ENCODE measurements around the gene C2orf76. TPM values are rescaled to one million over a fixed set of nuclear protein-coding genes. Genes with fewer than 3 reads are reported as not detected.

C2orf76 gene
- polyA plus RNA-seq, 1 of the 3 experiments (the other 2 are of a cell fraction), result 6.0 TPM

DNA sequence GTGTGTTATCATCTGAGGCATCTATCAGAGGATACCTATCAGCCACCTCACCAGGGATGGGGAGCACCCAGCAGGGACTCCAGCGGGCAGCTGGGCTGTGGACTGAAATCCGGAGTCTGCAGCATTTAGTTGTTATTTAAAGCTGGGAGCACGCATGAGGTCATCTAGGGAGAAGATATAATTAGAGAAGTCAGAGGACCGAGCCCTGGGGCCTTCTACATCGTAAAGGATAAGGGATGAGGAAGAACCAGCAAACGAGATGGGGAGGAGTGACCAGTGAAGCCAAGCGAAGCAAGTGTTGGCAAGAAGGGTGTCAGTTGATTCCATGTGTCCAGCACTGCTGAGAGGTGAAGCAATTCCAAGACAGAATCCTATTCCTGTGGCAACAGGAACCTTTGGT is 72.7 kb downstream of the C2orf76 start:
- Histone ChIP-seq H4K20me1 (ENCODE audit: insufficient read depth) (no peaks in the 10 kb centered on the region), H3K9me2 (no peaks in the 10 kb centered on the region), H3K79me2 (ENCODE audit: insufficient read depth) (no peaks in the 10 kb centered on the region), H3K36me3 (replicated peaks in 1 of 2; ENCODE audit: control insufficient read depth in 1 of 2, insufficient read depth in 2 of 2, low read length in 1 of 2) (peaks cover 0 to 3% of the 10 kb centered on the region in 2 experiments), H3K27ac (ENCODE audit: low read depth in 2 of 2, low read length in 1 of 2) (no peak overlapping the region), H3K4me2 (no peak overlapping the region), H3K27me3 (ENCODE audit: insufficient read depth) (no peaks in the 10 kb centered on the region), H3K4me3 (ENCODE audit: low read depth in 2 of 2, low read length in 1 of 2) (no peak overlapping the region), H3K9me3 (no peaks in the 10 kb centered on the region), H2AFZ (ENCODE audit: low read depth) (no peak overlapping the region), H3K4me1 (ENCODE audit: control insufficient read depth in 1 of 2, insufficient read depth in 2 of 2, low read depth in 1 of 2, low read length in 1 of 2) (no peaks in the 10 kb centered on the region), H3K9ac (no peak overlapping the region), H3F3A (replicated peaks; ENCODE audit: insufficient read depth) (no peaks in the 10 kb centered on the region)
- CTCF ChIA-PET, result interaction anchor here (1.6 to 3.5 kb wide), 2 partner anchors 18 to 412 kb away, joined by 3 to 16 read pairs; no protein-coding TSS in a partner anchor
- no peak for TF ChIP-seq EP300 (IDR thresholded peaks at IDR 0.05; ENCODE audit: borderline replicate concordance in 1 of 2, low read depth in 1 of 2, low read length in 1 of 2)
- no peak for DNase-seq
- POLR2A ChIA-PET, result no interaction called here
- WGBS (ENCODE audit: low lambda C conversion rate), result 77% methylated on average over 7 of the region's 7 CpGs

DNA sequence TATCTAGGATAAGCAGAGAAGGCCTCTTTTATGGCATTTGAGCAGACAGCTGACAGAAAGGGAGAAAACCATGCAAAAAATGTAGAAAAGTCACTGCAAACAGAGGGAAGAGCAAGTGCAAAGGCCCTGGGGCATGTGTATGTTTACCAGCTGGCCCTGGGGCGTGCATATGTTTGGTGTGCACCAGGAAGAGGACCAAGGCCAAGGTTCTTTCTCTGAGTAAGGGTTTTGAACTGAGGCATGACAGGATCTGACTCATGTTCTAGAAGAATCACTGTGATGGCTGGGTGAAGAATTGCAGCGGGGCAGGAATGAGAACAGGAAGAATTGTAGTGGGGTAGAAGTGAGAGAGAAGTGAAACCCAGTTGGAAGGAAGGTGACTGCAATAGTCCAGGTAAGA is 73.4 kb downstream of the C2orf76 start:
- 84% methylated on average over 2 of the region's 2 CpGs for WGBS (ENCODE audit: low lambda C conversion rate)
- POLR2A ChIA-PET, result no interaction called here
- CTCF ChIA-PET, result interaction anchor here (1.0 to 3.5 kb wide), 3 partner anchors 19 to 412 kb away, joined by 3 to 16 read pairs (median 3); no protein-coding TSS in a partner anchor

More for the DNA sequence above, 73.4 kb downstream of the C2orf76 start:
- H3K9me2 ChIP-seq, result no peaks in the 10 kb centered on the region
- no peak overlapping the region for H3K27ac ChIP-seq (ENCODE audit: low read depth in 2 of 2, low read length in 1 of 2)
- no peak overlapping the region for H3K4me3 ChIP-seq (ENCODE audit: low read depth in 2 of 2, low read length in 1 of 2)
- TF ChIP-seq RFX5 (IDR thresholded peaks at IDR 0.05; ENCODE audit: low read length), result no peak
- no peak for TF ChIP-seq RAD21 (IDR thresholded peaks at IDR 0.05; ENCODE audit: low read length)
- no peak for TF ChIP-seq JUND (IDR thresholded peaks at IDR 0.05)
- TF ChIP-seq, protein P1, sequence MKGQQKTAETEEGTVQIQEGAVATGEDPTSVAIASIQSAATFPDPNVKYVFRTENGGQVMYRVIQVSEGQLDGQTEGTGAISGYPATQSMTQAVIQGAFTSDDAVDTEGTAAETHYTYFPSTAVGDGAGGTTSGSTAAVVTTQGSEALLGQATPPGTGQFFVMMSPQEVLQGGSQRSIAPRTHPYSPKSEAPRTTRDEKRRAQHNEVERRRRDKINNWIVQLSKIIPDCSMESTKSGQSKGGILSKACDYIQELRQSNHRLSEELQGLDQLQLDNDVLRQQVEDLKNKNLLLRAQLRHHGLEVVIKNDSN (IDR thresholded peaks at IDR 0.05; ENCODE audit: borderline replicate concordance, low read depth), result no peak
- TF ChIP-seq GATA2 (CRISPR knock-in tag; IDR thresholded peaks at IDR 0.05), result no peak
- no peak for TF ChIP-seq CHD2 (IDR thresholded peaks at IDR 0.05; ENCODE audit: low read length, partially characterized antibody)
- TF ChIP-seq FOXM1 (IDR thresholded peaks at IDR 0.05; ENCODE audit: low read depth), result no peak
- no peak for TF ChIP-seq MXI1 (IDR thresholded peaks at IDR 0.05; ENCODE audit: low read depth, low read length)
- TF ChIP-seq, protein P2, sequence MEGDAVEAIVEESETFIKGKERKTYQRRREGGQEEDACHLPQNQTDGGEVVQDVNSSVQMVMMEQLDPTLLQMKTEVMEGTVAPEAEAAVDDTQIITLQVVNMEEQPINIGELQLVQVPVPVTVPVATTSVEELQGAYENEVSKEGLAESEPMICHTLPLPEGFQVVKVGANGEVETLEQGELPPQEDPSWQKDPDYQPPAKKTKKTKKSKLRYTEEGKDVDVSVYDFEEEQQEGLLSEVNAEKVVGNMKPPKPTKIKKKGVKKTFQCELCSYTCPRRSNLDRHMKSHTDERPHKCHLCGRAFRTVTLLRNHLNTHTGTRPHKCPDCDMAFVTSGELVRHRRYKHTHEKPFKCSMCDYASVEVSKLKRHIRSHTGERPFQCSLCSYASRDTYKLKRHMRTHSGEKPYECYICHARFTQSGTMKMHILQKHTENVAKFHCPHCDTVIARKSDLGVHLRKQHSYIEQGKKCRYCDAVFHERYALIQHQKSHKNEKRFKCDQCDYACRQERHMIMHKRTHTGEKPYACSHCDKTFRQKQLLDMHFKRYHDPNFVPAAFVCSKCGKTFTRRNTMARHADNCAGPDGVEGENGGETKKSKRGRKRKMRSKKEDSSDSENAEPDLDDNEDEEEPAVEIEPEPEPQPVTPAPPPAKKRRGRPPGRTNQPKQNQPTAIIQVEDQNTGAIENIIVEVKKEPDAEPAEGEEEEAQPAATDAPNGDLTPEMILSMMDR (IDR thresholded peaks at IDR 0.05), result no peak
- TF ChIP-seq, protein P3, sequence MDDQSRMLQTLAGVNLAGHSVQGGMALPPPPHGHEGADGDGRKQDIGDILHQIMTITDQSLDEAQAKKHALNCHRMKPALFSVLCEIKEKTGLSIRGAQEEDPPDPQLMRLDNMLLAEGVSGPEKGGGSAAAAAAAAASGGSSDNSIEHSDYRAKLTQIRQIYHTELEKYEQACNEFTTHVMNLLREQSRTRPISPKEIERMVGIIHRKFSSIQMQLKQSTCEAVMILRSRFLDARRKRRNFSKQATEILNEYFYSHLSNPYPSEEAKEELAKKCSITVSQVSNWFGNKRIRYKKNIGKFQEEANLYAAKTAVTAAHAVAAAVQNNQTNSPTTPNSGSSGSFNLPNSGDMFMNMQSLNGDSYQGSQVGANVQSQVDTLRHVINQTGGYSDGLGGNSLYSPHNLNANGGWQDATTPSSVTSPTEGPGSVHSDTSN (IDR thresholded peaks at IDR 0.05), result no peak
- H4K20me1 ChIP-seq (ENCODE audit: insufficient read depth), result no peaks in the 10 kb centered on the region
- H3K27me3 ChIP-seq (ENCODE audit: insufficient read depth), result no peaks in the 10 kb centered on the region
- no peaks in the 10 kb centered on the region for H3K79me2 ChIP-seq (ENCODE audit: insufficient read depth)
- no peak overlapping the region for H2AFZ ChIP-seq (ENCODE audit: low read depth)
- H3K9me3 ChIP-seq, result no peaks in the 10 kb centered on the region
- no peaks in the 10 kb centered on the region for H3F3A ChIP-seq (replicated peaks; ENCODE audit: insufficient read depth)
- H3K4me1 ChIP-seq (ENCODE audit: control insufficient read depth in 1 of 2, insufficient read depth in 2 of 2, low read depth in 1 of 2, low read length in 1 of 2), result no peaks in the 10 kb centered on the region
- no peak overlapping the region for H3K4me2 ChIP-seq
- DNase-seq, result no peak
- peaks cover 0 to 3% of the 10 kb centered on the region in 2 experiments for H3K36me3 ChIP-seq (replicated peaks in 1 of 2; ENCODE audit: control insufficient read depth in 1 of 2, insufficient read depth in 2 of 2, low read length in 1 of 2)
- H3K9ac ChIP-seq, result no peak overlapping the region
